HG03439 (cell line): ENCODE measurements around the gene STXBP6.
"Not testable (repeated sequence)": the region's sequence is repeated elsewhere in the genome, so short reads cannot be mapped to it uniquely, and the experiment has no call there.

Experiments used
- ATAC-seq: cut with Tn5 transposase; IDR thresholded peaks from one replicate; pipeline ENCODE4 v1.9.1; 2021; ENCODE audit warnings: mild to moderate bottlenecking, moderate library complexity; ENCODE audit not compliant: unreplicated experiment

STXBP6 gene

GRCh38 chr14:24838945-24839616, 210.9 kb downstream of the STXBP6 start:
- no peak for ATAC-seq

GRCh38 chr14:24837280-24838046, 212.5 kb downstream of the STXBP6 start:
- ATAC-seq, result no peak

- not testable (repeated sequence) for ATAC-seq
These were observed 213.6 kb downstream of the STXBP6 start for GRCh38 chr14:24836324-24836723.

- no peak for ATAC-seq
These were observed 215.0 kb downstream of the STXBP6 start for GRCh38 chr14:24834956-24835355.

GRCh38 chr14:24833385-24833784, 216.6 kb downstream of the STXBP6 start:
- no peak for ATAC-seq

- no peak for ATAC-seq
These were observed 218.3 kb downstream of the STXBP6 start for GRCh38 chr14:24831677-24832076.

GRCh38 chr14:24829862-24830261, 220.1 kb downstream of the STXBP6 start:
- no peak for ATAC-seq

- no peak for ATAC-seq
These were observed 221.5 kb downstream of the STXBP6 start for GRCh38 chr14:24828486-24828885.

- ATAC-seq, result no peak
These were observed 223.6 kb downstream of the STXBP6 start for GRCh38 chr14:24826390-24826789.

GRCh38 chr14:24820616-24821015, 229.3 kb downstream of the STXBP6 start:
- ATAC-seq, result no peak

GRCh38 chr14:24818823-24819341, 231.1 kb downstream of the STXBP6 start:
- no peak for ATAC-seq

GRCh38 chr14:24818058-24818822, 231.7 kb downstream of the STXBP6 start:
- ATAC-seq, result no peak

GRCh38 chr14:24817212-24818057, 232.5 kb downstream of the STXBP6 start:
- ATAC-seq, result no peak

- ATAC-seq, result no peak
These were observed 233.1 kb downstream of the STXBP6 start for GRCh38 chr14:24816929-24817211.

GRCh38 chr14:24816011-24816928, 233.7 kb downstream of the STXBP6 start:
- no peak for ATAC-seq

GRCh38 chr14:24815543-24815942, 234.4 kb downstream of the STXBP6 start:
- no peak for ATAC-seq

- no peak for ATAC-seq
These were observed 235.0 kb downstream of the STXBP6 start for GRCh38 chr14:24814944-24815343.

GRCh38 chr14:24814346-24814745, 235.6 kb downstream of the STXBP6 start:
- no peak for ATAC-seq

GRCh38 chr14:24813819-24814259, 236.1 kb downstream of the STXBP6 start:
- no peak for ATAC-seq
